ENCODE data around the gene ARID5A. TPM values are rescaled to one million over a fixed set of nuclear protein-coding genes. Genes with fewer than 3 reads are reported as not detected.

The ARID5A gene
- total and polyA plus RNA-seq, 5 experiments from 2014 or later: 41.7 to 108 (median 100) TPM

GRCh38 chr2:96509114-96509846 lies 27.3 kb upstream of the ARID5A start:
- peak in 7 of 10 donors; percentile 29 to 51 (median 41) for DNase-seq
- H3K4me1 Mint-ChIP-seq: peaks cover 6 to 20% (median 13%) of the 10 kb centered on the region in 4 donors
- POLR2A ChIA-PET: interaction anchor here (1.1 to 4.2 kb wide), 7 partner anchors 28 to 204 kb away, joined by 3 to 38 read pairs (median 4); partner anchors contain the start of gene SNRNP200
- peak in 1 of 2 donors; percentile 26 for ATAC-seq
- no peaks in the 10 kb centered on the region for H3K36me3 Mint-ChIP-seq
- H3K27me3 Mint-ChIP-seq: peaks cover 4 to 22% (median 9%) of the 10 kb centered on the region in 5 donors
- H3K9me3 Mint-ChIP-seq: no peaks in the 10 kb centered on the region
- peak overlapping the region in 6 of 10 donors; percentile 22 to 61 (median 40) for H3K4me3 Mint-ChIP-seq
- peak overlapping the region in 2 of 10 donors; percentile 52 to 88 for H3K27ac Mint-ChIP-seq

GRCh38 chr2:96509847-96510230 lies 26.7 kb upstream of the ARID5A start:
- Mint-ChIP-seq H3K36me3 (no peaks in the 10 kb centered on the region), H3K4me1 (peaks cover 6 to 20% (median 13%) of the 10 kb centered on the region in 4 donors), H3K27ac (no peak overlapping the region), H3K4me3 (peak overlapping the region in 1 of 10 donors; percentile 15), H3K27me3 (peaks cover 4 to 22% (median 9%) of the 10 kb centered on the region in 5 donors), H3K9me3 (no peaks in the 10 kb centered on the region)
- POLR2A ChIA-PET: interaction anchor here (1.8 to 4.2 kb wide), 2 partner anchors 104 to 205 kb away, joined by 4 to 38 read pairs; partner anchors contain the start of gene SNRNP200
- ATAC-seq (no peak), DNase-seq (no peak)

- POLR2A ChIA-PET: interaction anchor here (1.3 to 4.2 kb wide), 4 partner anchors 26 to 206 kb away, joined by 3 to 38 read pairs (median 5); partner anchors contain the start of gene SNRNP200
- H3K4me3 Mint-ChIP-seq: no peak overlapping the region
- peaks cover 6 to 20% (median 13%) of the 10 kb centered on the region in 4 donors for H3K4me1 Mint-ChIP-seq
- ATAC-seq: no peak
- H3K27me3 Mint-ChIP-seq: peaks cover 4 to 22% (median 9%) of the 10 kb centered on the region in 5 donors
- DNase-seq: no peak
- peak overlapping the region in 1 of 10 donors; percentile 13 for H3K27ac Mint-ChIP-seq
- no peaks in the 10 kb centered on the region for H3K36me3 Mint-ChIP-seq
- peaks cover 0 to 3% (median 0%) of the 10 kb centered on the region in 9 donors for H3K9me3 Mint-ChIP-seq
Measured at GRCh38 chr2:96510931-96511595, 25.5 kb upstream of the ARID5A start.

- Mint-ChIP-seq H3K27me3 (peaks cover 4 to 22% (median 9%) of the 10 kb centered on the region in 5 donors), H3K36me3 (peaks cover 0 to under 1% (median under 1%) of the 10 kb centered on the region in 3 donors), H3K4me3 (no peak overlapping the region), H3K9me3 (peaks cover 0 to 10% (median 2%) of the 10 kb centered on the region in 9 donors), H3K4me1 (peaks cover 6 to 20% (median 13%) of the 10 kb centered on the region in 4 donors), H3K27ac (no peak overlapping the region)
- no peak for ATAC-seq
- no peak for DNase-seq
- POLR2A ChIA-PET: interaction anchor here (0.5 to 1.9 kb wide), 2 partner anchors 42 to 46 kb away, joined by 3 to 6 read pairs; no protein-coding TSS in a partner anchor
Measured at GRCh38 chr2:96511851-96512250, 24.7 kb upstream of the ARID5A start.

- no peak for DNase-seq
- peaks cover 6 to 18% (median 12%) of the 10 kb centered on the region in 4 donors for H3K4me1 Mint-ChIP-seq
- ATAC-seq: no peak
- peaks cover 0 to 15% (median 4%) of the 10 kb centered on the region in 9 donors for H3K9me3 Mint-ChIP-seq
- peaks cover 0 to 6% (median 5%) of the 10 kb centered on the region in 3 donors for H3K36me3 Mint-ChIP-seq
- H3K4me3 Mint-ChIP-seq: no peak overlapping the region
- POLR2A ChIA-PET: interaction anchor here (1.9 kb wide), 1 partner anchor 41 kb away, joined by 6 read pairs; no protein-coding TSS in a partner anchor
- no peak overlapping the region for H3K27ac Mint-ChIP-seq
- peaks cover 4 to 22% (median 9%) of the 10 kb centered on the region in 5 donors for H3K27me3 Mint-ChIP-seq
Measured at GRCh38 chr2:96512341-96512740, 24.2 kb upstream of the ARID5A start.

- peak overlapping the region in 1 of 10 donors; percentile 67 for H3K27ac Mint-ChIP-seq
- DNase-seq (no peak), ATAC-seq (no peak)
- POLR2A ChIA-PET: no interaction called here
- peaks cover 0 to 15% (median 7%) of the 10 kb centered on the region in 9 donors for H3K9me3 Mint-ChIP-seq
- peaks cover 0 to 13% (median 5%) of the 10 kb centered on the region in 5 donors for H3K27me3 Mint-ChIP-seq
- peaks cover 0 to 8% (median 5%) of the 10 kb centered on the region in 3 donors for H3K36me3 Mint-ChIP-seq
- H3K4me1 Mint-ChIP-seq: peaks cover 0 to 4% (median 1%) of the 10 kb centered on the region in 4 donors
- H3K4me3 Mint-ChIP-seq: no peak overlapping the region
Measured at GRCh38 chr2:96514521-96514920, 22.0 kb upstream of the ARID5A start.

GRCh38 chr2:96517079-96517478 lies 19.5 kb upstream of the ARID5A start:
- Mint-ChIP-seq H3K36me3 (peaks cover 0 to 8% (median 5%) of the 10 kb centered on the region in 3 donors), H3K27me3 (no peaks in the 10 kb centered on the region), H3K9me3 (peaks cover 0 to 15% (median 7%) of the 10 kb centered on the region in 9 donors), H3K4me1 (peaks cover 0 to 2% (median 0%) of the 10 kb centered on the region in 4 donors), H3K4me3 (no peak overlapping the region), H3K27ac (no peak overlapping the region)
- POLR2A ChIA-PET: interaction anchor here (0.7 kb wide), 2 partner anchors 22 to 107 kb away, joined by 4 read pairs; no protein-coding TSS in a partner anchor
- DNase-seq (no peak), ATAC-seq (no peak)

GRCh38 chr2:96520231-96520630 lies 16.3 kb upstream of the ARID5A start:
- POLR2A ChIA-PET: interaction anchor here (1.3 kb wide), 1 partner anchor 17 kb away, joined by 3 read pairs; the partner anchor contains the start of gene ARID5A
- Mint-ChIP-seq H3K9me3 (peaks cover 0 to 15% (median 7%) of the 10 kb centered on the region in 9 donors), H3K4me1 (peaks cover 0 to 9% (median 2%) of the 10 kb centered on the region in 4 donors), H3K36me3 (peaks cover 0 to 8% (median 5%) of the 10 kb centered on the region in 3 donors), H3K27me3 (no peaks in the 10 kb centered on the region), H3K4me3 (no peak overlapping the region), H3K27ac (no peak overlapping the region)
- ATAC-seq: no peak
- DNase-seq: no peak

GRCh38 chr2:96520697-96521096 lies 15.9 kb upstream of the ARID5A start:
- ATAC-seq: no peak
- H3K4me3 Mint-ChIP-seq: no peak overlapping the region
- H3K36me3 Mint-ChIP-seq: peaks cover 0 to 8% (median 5%) of the 10 kb centered on the region in 3 donors
- H3K9me3 Mint-ChIP-seq: peaks cover 0 to 15% (median 7%) of the 10 kb centered on the region in 9 donors
- no peaks in the 10 kb centered on the region for H3K27me3 Mint-ChIP-seq
- H3K27ac Mint-ChIP-seq: no peak overlapping the region
- DNase-seq: no peak
- POLR2A ChIA-PET: no interaction called here
- H3K4me1 Mint-ChIP-seq: peaks cover 0 to 9% (median 2%) of the 10 kb centered on the region in 4 donors

GRCh38 chr2:96521219-96521618 lies 15.3 kb upstream of the ARID5A start:
- no peak for DNase-seq
- ATAC-seq: no peak
- Mint-ChIP-seq H3K27me3 (no peaks in the 10 kb centered on the region), H3K27ac (no peak overlapping the region), H3K9me3 (peaks cover 0 to 10% (median 5%) of the 10 kb centered on the region in 9 donors), H3K36me3 (peaks cover 0 to 8% (median 5%) of the 10 kb centered on the region in 3 donors), H3K4me3 (no peak overlapping the region), H3K4me1 (peaks cover 0 to 9% (median 2%) of the 10 kb centered on the region in 4 donors)
- POLR2A ChIA-PET: interaction anchor here (0.5 to 0.9 kb wide), 5 partner anchors 15 to 288 kb away, joined by 3 read pairs; partner anchors contain the start of gene ARID5A

- DNase-seq: no peak
- H3K4me3 Mint-ChIP-seq: no peak overlapping the region
- POLR2A ChIA-PET: interaction anchor here (0.9 to 1.5 kb wide), 3 partner anchors 9 to 16 kb away, joined by 3 to 5 read pairs (median 3); partner anchors contain the start of gene ARID5A
- ATAC-seq: no peak
- H3K27me3 Mint-ChIP-seq: no peaks in the 10 kb centered on the region
- H3K9me3 Mint-ChIP-seq: peaks cover 0 to 1% (median 0%) of the 10 kb centered on the region in 9 donors
- no peaks in the 10 kb centered on the region for H3K36me3 Mint-ChIP-seq
- no peak overlapping the region for H3K27ac Mint-ChIP-seq
- peaks cover 5 to 16% (median 7%) of the 10 kb centered on the region in 4 donors for H3K4me1 Mint-ChIP-seq
Measured at GRCh38 chr2:96522304-96523203, 14.0 kb upstream of the ARID5A start.

Measured in naive thymus-derived CD8-positive, alpha-beta T cell (primary cell).